ENCODE data around the gene IL27RA. TPM values are rescaled to one million over a fixed set of nuclear protein-coding genes. Genes with fewer than 3 reads are reported as not detected.

The IL27RA gene
- total and polyA plus RNA-seq, 8 donors: 1.1 to 11.1 (median 2.5) TPM; not detected in 2

- TF ChIP-seq EP300 (IDR thresholded peaks at IDR 0.05): no peak
- TF ChIP-seq CTCF (IDR thresholded peaks at IDR 0.05): peak in 5 of 7 experiments; percentile 16 to 66 (median 45)
- H3K27ac ChIP-seq: no peak overlapping the region
- no peaks in the 10 kb centered on the region for H3K9me3 ChIP-seq
- H3K4me3 ChIP-seq: peak overlapping the region in 3 of 4 donors; percentile 16 to 54 (median 51)
- H3K4me1 ChIP-seq: peaks cover 23 to 53% (median 45%) of the 10 kb centered on the region in 4 donors
- intact Hi-C loops (cut with DNase I; ENCODE audit: low total_unique reads): loop anchor here (10.0 kb wide), 1 partner anchor 174 kb away; no protein-coding TSS in a partner anchor
- peaks cover 0 to 68% (median 13%) of the 10 kb centered on the region in 3 donors for H3K27me3 ChIP-seq
- peaks cover 0 to 17% (median 10%) of the 10 kb centered on the region in 4 donors for H3K36me3 ChIP-seq
- peak; percentile 34 to 45 for DNase-seq
- 20 to 43% (median 26%) methylated on average over 12 to 15 of the region's 15 CpGs for WGBS, 5 donors
These were observed 27.5 kb downstream of the IL27RA start for GRCh38 chr19:14059093-14059480.

GRCh38 chr19:14059652-14060155 is 28.1 kb downstream of the IL27RA start:
- peak overlapping the region in 3 of 4 donors; percentile 44 to 54 (median 51) for H3K4me3 ChIP-seq
- intact Hi-C loops (cut with DNase I; ENCODE audit: low total_unique reads): loop anchor here (10.0 kb wide), 1 partner anchor 175 kb away; no protein-coding TSS in a partner anchor
- DNase-seq: no peak
- peaks cover 0 to 68% (median 13%) of the 10 kb centered on the region in 3 donors for H3K27me3 ChIP-seq
- peak overlapping the region in 1 of 5 donors; percentile 14 for H3K27ac ChIP-seq
- H3K36me3 ChIP-seq: peaks cover 0 to 17% (median 8%) of the 10 kb centered on the region in 4 donors
- H3K9me3 ChIP-seq: no peaks in the 10 kb centered on the region
- peaks cover 23 to 53% (median 45%) of the 10 kb centered on the region in 4 donors for H3K4me1 ChIP-seq
- WGBS, 5 donors: 23 to 37% (median 27%) methylated on average over 8 of the region's 8 CpGs
- TF ChIP-seq CTCF (IDR thresholded peaks at IDR 0.05) (no peak), POLR2AphosphoS5 (IDR thresholded peaks at IDR 0.05) (no peak), EP300 (IDR thresholded peaks at IDR 0.05) (no peak), POLR2A (IDR thresholded peaks at IDR 0.05) (no peak)

GRCh38 chr19:14061081-14061749 is 29.7 kb downstream of the IL27RA start:
- WGBS, 5 donors: 18 to 32% (median 29%) methylated on average over 7 to 9 of the region's 9 CpGs
- H3K27me3 ChIP-seq: peaks cover 0 to 66% (median 13%) of the 10 kb centered on the region in 3 donors

GRCh38 chr19:14061751-14062557 is 30.4 kb downstream of the IL27RA start, which contains the start of gene PALM3:
Gene PALM3 (minus strand): TSS chr19:14062076. CDS start chr19:14061980, 96 bp downstream.
- H3K27me3 ChIP-seq: peaks cover 0 to 58% (median 13%) of the 10 kb centered on the region in 3 donors
- DNase-seq: peak; percentile 90 to 91
- H3K36me3 ChIP-seq: no peaks in the 10 kb centered on the region
- no peaks in the 10 kb centered on the region for H3K9me3 ChIP-seq
- intact Hi-C loops (cut with DNase I; ENCODE audit: low total_unique reads): no loop called here
- WGBS, 5 donors: 16 to 49% (median 29%) methylated on average over 11 to 19 of the region's 19 CpGs
- TF ChIP-seq POLR2AphosphoS5 (IDR thresholded peaks at IDR 0.05) (peak in 2 of 3 donors; percentile 2 to 50), EP300 (IDR thresholded peaks at IDR 0.05) (no peak), POLR2A (IDR thresholded peaks at IDR 0.05) (peak in 1 of 4 donors; percentile 32), CTCF (IDR thresholded peaks at IDR 0.05) (no peak)
- H3K27ac ChIP-seq: peak within 1 kb of the TSS; percentile 67 to 90 (median 87)
- H3K4me3 ChIP-seq: peak within 1 kb of the TSS; percentile 31 to 54 (median 48)
- H3K4me1 ChIP-seq: peaks cover 23 to 48% (median 42%) of the 10 kb centered on the region in 4 donors

More at GRCh38 chr19:14061081-14061749, 29.7 kb downstream of the IL27RA start:
- Histone ChIP-seq H3K9me3 (no peaks in the 10 kb centered on the region), H3K4me3 (peak overlapping the region; percentile 31 to 54 (median 48)), H3K36me3 (peaks cover 0 to 5% (median 1%) of the 10 kb centered on the region in 4 donors), H3K27ac (peak overlapping the region; percentile 67 to 90 (median 87)), H3K4me1 (peaks cover 23 to 53% (median 45%) of the 10 kb centered on the region in 4 donors)
- intact Hi-C loops (cut with DNase I; ENCODE audit: low total_unique reads): no loop called here
- no peak for TF ChIP-seq POLR2A (IDR thresholded peaks at IDR 0.05)
- peak in 1 of 3 donors; percentile 24 for TF ChIP-seq POLR2AphosphoS5 (IDR thresholded peaks at IDR 0.05)
- DNase-seq: peak; percentile 43 to 53

Measured in stomach (tissue), 9 donors.